GM12892 (cell line): ENCODE results near the gene SLIT3.

ENCODE experiments used
- POLR2A ChIP-seq: IDR thresholded peaks from 2 replicates; pipeline ENCODE4 v1.6.1; 2011; ENCODE audit warnings: low read depth, low read length, control low read depth
- POLR2AphosphoS5 ChIP-seq: IDR thresholded peaks from 2 replicates; pipeline ENCODE4 v1.6.1; 2011; ENCODE audit warnings: low read depth, low read length, control low read depth
- TAF1 ChIP-seq: IDR thresholded peaks from 2 replicates; pipeline ENCODE4 v1.6.1; 2011; ENCODE audit warnings: low read depth, mild to moderate bottlenecking, control low read depth, low read length, borderline replicate concordance

- no peak for TF ChIP-seq POLR2A
- no peak for TF ChIP-seq TAF1
- no peak for TF ChIP-seq POLR2AphosphoS5
These were observed 365.8 kb downstream of the SLIT3 start for GRCh38 chr5:168935183-168935582.
